ENCODE results near the gene UBR4. TPM values are rescaled to one million over a fixed set of nuclear protein-coding genes. Genes with fewer than 3 reads are reported as not detected.

UBR4 gene
- total and polyA plus RNA-seq, 2 of the 8 experiments (the other 6 are each of a cell fraction or from before 2014, with no cell fraction given), result 139 to 152 TPM

- H3K9me3 ChIP-seq (ENCODE audit: insufficient read depth in 2 of 2, low read depth in 1 of 2, low read length in 1 of 2), result no peaks in the 10 kb centered on the region
- no peak overlapping the region for H3K4me3 ChIP-seq (ENCODE audit: extremely low read depth in 1 of 4, insufficient read depth in 2 of 4, low read depth in 3 of 4, low read length in 4 of 4)
- no peak overlapping the region for H3K4me2 ChIP-seq (ENCODE audit: insufficient read depth in 1 of 2, low read depth in 2 of 2, low read length in 2 of 2)
- no peak overlapping the region for H2BK15ac ChIP-seq (ENCODE audit: low read length)
- no peak overlapping the region for H3K9ac ChIP-seq (replicated peaks in 1 of 4; ENCODE audit: extremely low read depth in 1 of 4, low read depth in 3 of 4, low read length in 3 of 4)
- TF ChIP-seq POLR2A (IDR thresholded peaks at IDR 0.05; ENCODE audit: control extremely low read depth in 1 of 2, low read depth in 2 of 2, low read length in 2 of 2), result no peak
- H4K8ac ChIP-seq (ENCODE audit: extremely low read depth, insufficient read depth, low read length), result no peak overlapping the region
- H3K18ac ChIP-seq (ENCODE audit: extremely low read depth, low read length), result no peak overlapping the region
- no peak overlapping the region for H2AK5ac ChIP-seq (ENCODE audit: low read depth, low read length)
- H4K20me1 ChIP-seq (replicated peaks in 1 of 2; ENCODE audit: control insufficient read depth in 1 of 2, insufficient read depth in 2 of 2, low read length in 2 of 2), result peaks cover 0 to 9% of the 10 kb centered on the region in 2 experiments
- no peak for DNase-seq (ENCODE audit: low read depth in 1 of 2, low spot score in 2 of 2)
- H2BK12ac ChIP-seq (ENCODE audit: low read depth, low read length), result no peak overlapping the region
- 97% methylated on average over 3 of the region's 3 CpGs; no CpG with 5 or more reads in 1 of the 2 experiments for WGBS, 2 experiments (ENCODE audit: extremely low coverage in 1 of 2, insufficient coverage in 1 of 2, insufficient read length in 1 of 2, insufficient replicate concordance in 2 of 2, low coverage in 1 of 2, low lambda C conversion rate in 2 of 2, missing lambda C conversion rate in 1 of 2)
- no peak overlapping the region for H3K14ac ChIP-seq (ENCODE audit: insufficient read length)
- H4K91ac ChIP-seq (replicated peaks; ENCODE audit: insufficient read length, low read length), result no peak overlapping the region
- H2AFZ ChIP-seq (ENCODE audit: low read length), result no peak overlapping the region
- H2BK120ac ChIP-seq (replicated peaks; ENCODE audit: low read depth, low read length), result no peak overlapping the region
- peaks cover 4% of the 10 kb centered on the region; the same call in 1 of the 2 replicates for H3K23me2 ChIP-seq (ENCODE audit: low read depth, low read length)
- no peak for FAIRE-seq
- no peak overlapping the region for H3K56ac ChIP-seq (replicated peaks; ENCODE audit: insufficient read length, low read depth, low read length)
- H3K27ac ChIP-seq (ENCODE audit: low read depth, low read length), result no peak overlapping the region
- H3K36me3 ChIP-seq (ENCODE audit: control insufficient read depth in 2 of 4, insufficient read depth in 4 of 4, low read length in 3 of 4), result peaks cover 30 to 86% (median 64%) of the 10 kb centered on the region in 4 experiments
- H3K79me1 ChIP-seq (ENCODE audit: low read depth, low read length), result no peaks in the 10 kb centered on the region
- no peak overlapping the region for H3K4ac ChIP-seq (replicated peaks; ENCODE audit: insufficient read length, low read depth, low read length)
- no peak overlapping the region for H2BK5ac ChIP-seq (ENCODE audit: low read depth, low read length)
- CTCF ChIA-PET (ENCODE audit: partially characterized antibody), result no interaction called here
- H4K5ac ChIP-seq (ENCODE audit: insufficient read length, low read depth, low read length), result no peak overlapping the region
- no peak overlapping the region for H2BK20ac ChIP-seq (ENCODE audit: low read length)
- no peaks in the 10 kb centered on the region for H3K27me3 ChIP-seq (replicated peaks in 1 of 4; ENCODE audit: control insufficient read depth in 3 of 4, extremely low read depth in 1 of 4, insufficient read depth in 3 of 4, low read length in 3 of 4)
- POLR2A ChIA-PET (ENCODE audit: partially characterized antibody), result interaction anchor here (0.7 kb wide), 1 partner anchor 69 kb away, joined by 3 read pairs; no protein-coding TSS in a partner anchor
- peaks cover 0 to 2% (median 0%) of the 10 kb centered on the region in 4 experiments; a peak in 1 of 7 replicates for H3K4me1 ChIP-seq (replicated peaks in 1 of 4; ENCODE audit: control insufficient read depth in 3 of 4, insufficient read depth in 4 of 4, low read length in 3 of 4)
- H3K79me2 ChIP-seq (ENCODE audit: control insufficient read depth in 1 of 2, insufficient read depth in 2 of 2, low read length in 2 of 2), result peaks cover 0 to 5% of the 10 kb centered on the region in 2 experiments; a peak in 1 of 4 replicates
- no peak overlapping the region for H3K23ac ChIP-seq (ENCODE audit: insufficient read length)
These were observed 20.8 kb downstream of the UBR4 start for GRCh38 chr1:19189270-19189669.
